Endothelial cell of umbilical vein (primary cell): Measurements from ENCODE around the gene ENTR1. TPM values are rescaled to one million over a fixed set of nuclear protein-coding genes. Genes with fewer than 3 reads are reported as not detected.

ENCODE experiments used
- BruUV-seq: library from RNA; stranded (reverse); fragments of 400-500 nt; replicated peaks from 2 replicates; lab custom pipeline; 2021; lab: Mats Ljungman, UMichigan
- CTCF ChIA-PET: fragments of 300-600, 350-600 bp; sonication (Branson Sonifier 250); formaldehyde crosslinking; loops from one replicate; lab custom pipeline; 2021; ENCODE audit warnings: antibody characterized with exemption, inconsistent platforms; lab: Charles Lee
- POLR2A ChIA-PET: fragments of 300-600, 350-600 bp; sonication (Branson Sonifier 250); formaldehyde crosslinking; loops from one replicate; lab custom pipeline; 2021; ENCODE audit warnings: antibody characterized with exemption, inconsistent platforms; lab: Charles Lee
- DNase-seq: peaks from one replicate; pipeline ENCODE4 v3.0.0-alpha.2; 2011; ENCODE audit warnings: low read depth, low spot score
- FAIRE-seq: peaks from 2 replicates; lab custom pipeline; 2011; peaks lifted over from hg19 to GRCh38; lab: Jason Lieb, UNC
- H2AFZ ChIP-seq: 2 replicates; pipeline ENCODE4 v1.6.0; 2012; ENCODE audit warnings: low read depth, low read length, control low read depth, inconsistent platforms
- H3K27ac ChIP-seq: 2 replicates; pipeline ENCODE4 v1.5.1; 2011; ENCODE audit warnings: low read depth, mild to moderate bottlenecking, control low read depth, low read length, moderate library complexity; ENCODE audit not compliant: insufficient read depth
- H3K27me3 ChIP-seq, 2 experiments: 2 replicates each; pipeline versions ENCODE4 v1.6.0 to v1.6.1; 2011; ENCODE audit warnings: low read length in 2 of 2, mixed read lengths in 1 of 2; ENCODE audit not compliant: control insufficient read depth in 2 of 2, insufficient read depth in 2 of 2
- H3K36me3 ChIP-seq, 2 experiments: 2 replicates in 1 of 2; 3 replicates in 1 of 2; pipeline ENCODE4 v1.5.1; 2011; ENCODE audit warnings: low read length in 2 of 2, mild to moderate bottlenecking in 1 of 2, moderate library complexity in 1 of 2; ENCODE audit not compliant: control insufficient read depth in 2 of 2, insufficient read depth in 2 of 2; ENCODE audit errors: extremely low read depth in 1 of 2
- H3K4me1 ChIP-seq: 3 replicates; pipeline ENCODE4 v1.5.1; 2011; ENCODE audit warnings: mild to moderate bottlenecking, low read length; ENCODE audit not compliant: control insufficient read depth, insufficient read depth; ENCODE audit errors: extremely low read depth
- H3K4me2 ChIP-seq: 2 replicates; pipeline ENCODE4 v1.6.1; 2011; ENCODE audit warnings: low read length, control low read depth, mixed read lengths; ENCODE audit not compliant: insufficient read depth
- H3K4me3 ChIP-seq, 3 experiments: fragments of 200-600 bp in 1 of 3; sonication (generic), shearing (Covaris generic) in 1 of 3; replicated peaks in 1 of 3; 2 replicates each; pipeline ENCODE4 v1.5.1; 2011 to 2016; ENCODE audit warnings: control low read depth in 3 of 3, low read length in 3 of 3, mild to moderate bottlenecking in 2 of 3, inconsistent platforms in 1 of 3, low read depth in 1 of 3, moderate library complexity in 1 of 3; ENCODE audit not compliant: insufficient read depth in 1 of 3
- H3K79me2 ChIP-seq: 2 replicates; pipeline ENCODE4 v1.6.0; 2012; ENCODE audit warnings: low read length, inconsistent platforms; ENCODE audit not compliant: control insufficient read depth, insufficient read depth
- H3K9ac ChIP-seq: replicated peaks from 2 replicates; pipeline ENCODE3; 2011; ENCODE audit warnings: low read length, control low read depth; ENCODE audit not compliant: insufficient read depth; ENCODE audit errors: extremely low read depth
- H3K9me1 ChIP-seq: replicated peaks from 3 replicates; pipeline ENCODE4 v1.6.0; 2011; ENCODE audit warnings: mild to moderate bottlenecking, low read length; ENCODE audit not compliant: control insufficient read depth, insufficient read depth; ENCODE audit errors: extremely low read depth
- H3K9me3 ChIP-seq: replicated peaks from 2 replicates; pipeline ENCODE4 v1.5.1; 2012; ENCODE audit warnings: low read length, inconsistent platforms; ENCODE audit not compliant: control insufficient read depth, insufficient read depth
- H4K20me1 ChIP-seq: replicated peaks from 2 replicates; pipeline ENCODE3; 2011; ENCODE audit warnings: mild to moderate bottlenecking, low read length; ENCODE audit not compliant: control insufficient read depth, insufficient read depth; ENCODE audit errors: extremely low read depth
- CTCF ChIP-seq, 2 donors: IDR thresholded peaks; 1 replicate in 1 of 2; 2 replicates in 1 of 2; pipeline ENCODE4 v1.5.1; 2011; ENCODE audit warnings: low read length in 2 of 2, mild to moderate bottlenecking in 2 of 2, moderate library complexity in 2 of 2, control low read depth in 1 of 2, inconsistent platforms in 1 of 2, low read depth in 1 of 2; ENCODE audit not compliant: insufficient read depth in 1 of 2; ENCODE audit errors: extremely low read depth in 1 of 2
- EZH2 ChIP-seq: IDR thresholded peaks from 2 replicates; pipeline ENCODE4 v1.6.1; 2012; ENCODE audit warnings: borderline replicate concordance, low read depth, mild to moderate bottlenecking, moderate library complexity, low read length, inconsistent platforms; ENCODE audit not compliant: severe bottlenecking
- FOS ChIP-seq: IDR thresholded peaks from 2 replicates; pipeline ENCODE4 v1.6.1; 2011; ENCODE audit warnings: mild to moderate bottlenecking, low read length, moderate library complexity, borderline replicate concordance; ENCODE audit not compliant: insufficient read depth
- GATA2 ChIP-seq: IDR thresholded peaks from 2 replicates; pipeline ENCODE4 v1.7.0; 2011; ENCODE audit warnings: low read depth, mild to moderate bottlenecking, moderate library complexity, mixed read lengths, low read length; ENCODE audit not compliant: insufficient read length, insufficient read depth
- JUN ChIP-seq: IDR thresholded peaks from 2 replicates; pipeline ENCODE4 v1.6.1; 2011; ENCODE audit warnings: borderline replicate concordance, low read depth; ENCODE audit not compliant: insufficient read length, insufficient read depth
- MAX ChIP-seq: IDR thresholded peaks from 2 replicates; pipeline ENCODE4 v1.6.1; 2011; ENCODE audit not compliant: insufficient read depth, insufficient read length
- MYC ChIP-seq: IDR thresholded peaks from one replicate; pipeline ENCODE4 v1.6.1; 2011; ENCODE audit warnings: mild to moderate bottlenecking, low read depth, low read length
- POLR2A ChIP-seq: IDR thresholded peaks from 2 replicates; pipeline ENCODE4 v1.6.1; 2012; ENCODE audit warnings: low read depth, mild to moderate bottlenecking, control low read depth, low read length
- POLR2AphosphoS5 ChIP-seq: IDR thresholded peaks from 2 replicates; pipeline ENCODE4 v1.6.1; 2012; ENCODE audit warnings: low read depth, mild to moderate bottlenecking, control low read depth, low read length, moderate library complexity; ENCODE audit not compliant: insufficient read depth
- dilution Hi-C: fragments of 300-500 bp; cut with MboI; formaldehyde crosslinking; loops from one replicate; pipeline ENCODE4 v1.15.0; 2019; ENCODE audit warnings: low sequenced_read_pairs; ENCODE audit not compliant: extremely low pct_ligation_motif_present
- intact Hi-C: fragments of 100-400 bp; cut with micrococcal nuclease; formaldehyde crosslinking; loops from one replicate; pipeline ENCODE4 v1.10.0; 2022
- polyA plus RNA-seq, 4 experiments: library from polyadenylated mRNA; depleted of rRNA in 3 of 4; stranded (reverse) in 3 of 4; unstranded in 1 of 4; fragments of >200 nt; gene quantifications; 2 replicates each; pipeline versions ENCODE4 v1.2.1 to v1.2.3, GENCODE V29; 2011 to 2012; ENCODE audit warnings: missing spikeins in 1 of 4
- total RNA-seq: library from RNA; stranded (reverse); gene quantifications from 2 replicates; pipeline ENCODE4 v1.2.3, GENCODE V29; 2021

The ENTR1 gene
- total and polyA plus RNA-seq, 2 donors (not counting 3 experiments of a cell fraction or from before 2014, with no cell fraction given): 36.0 to 61.6 TPM

- Histone ChIP-seq H3K9ac (no peak overlapping the region), H4K20me1 (no peaks in the 10 kb centered on the region), H3K9me3 (no peaks in the 10 kb centered on the region), H3K4me2 (no peak overlapping the region), H3K79me2 (peaks cover 14% of the 10 kb centered on the region), H3K27me3 (no peaks in the 10 kb centered on the region), H3K9me1 (no peaks in the 10 kb centered on the region), H2AFZ (no peak overlapping the region), H3K4me1 (peaks cover 2% of the 10 kb centered on the region), H3K36me3 (peaks cover 15 to 53% of the 10 kb centered on the region in 2 experiments), H3K27ac (no peak overlapping the region), H3K4me3 (no peak overlapping the region)
- ChIA-PET CTCF (no interaction called here), POLR2A (no interaction called here)
- dilution Hi-C loops: no loop called here
- TF ChIP-seq MAX: no peak
- no peak for TF ChIP-seq JUN
- TF ChIP-seq POLR2A: no peak
- TF ChIP-seq GATA2: no peak
- no peak for TF ChIP-seq CTCF (IDR thresholded peaks at IDR 0.05; ENCODE audit: extremely low read depth in 1 of 2, insufficient read depth in 1 of 2, low read depth in 1 of 2, low read length in 2 of 2)
- no peak for TF ChIP-seq MYC
- TF ChIP-seq EZH2: no peak
- no peak for TF ChIP-seq FOS
- TF ChIP-seq POLR2AphosphoS5: no peak
- no peak for FAIRE-seq
- DNase-seq: no peak
- intact Hi-C loops: no loop called here
- BruUV-seq: no TSS peak
Measured at GRCh38 chr9:136443087-136443486, 32.7 kb upstream of the ENTR1 start.
